NCI-H187 treated with DMSO at 0.1 percent for 48 hours (cell line): ENCODE data around the gene HMGN3.

Experiments used
- DNase-seq: peaks from one replicate; lab custom pipeline; 2025; lab: John Stamatoyannopoulos, UW

The HMGN3 gene

GRCh38 chr6:79184641-79185040 lies 49.8 kb downstream of the HMGN3 start:
- no peak for DNase-seq

GRCh38 chr6:79184086-79184485 lies 50.4 kb downstream of the HMGN3 start:
- DNase-seq: no peak

GRCh38 chr6:79180052-79180451 lies 54.4 kb downstream of the HMGN3 start:
- peak; percentile 49 for DNase-seq

- no peak for DNase-seq
Measured at GRCh38 chr6:79173378-79173777, 61.1 kb downstream of the HMGN3 start.

- no peak for DNase-seq
Measured at GRCh38 chr6:79170959-79171358, 63.5 kb downstream of the HMGN3 start.

- DNase-seq: no peak
Measured at GRCh38 chr6:79170431-79170830, 64.1 kb downstream of the HMGN3 start.

- DNase-seq: no peak
Measured at GRCh38 chr6:79168695-79168980, 65.8 kb downstream of the HMGN3 start.

GRCh38 chr6:79167931-79168694 lies 66.4 kb downstream of the HMGN3 start:
- no peak for DNase-seq

GRCh38 chr6:79159846-79160245 lies 74.6 kb downstream of the HMGN3 start:
- no peak for DNase-seq

GRCh38 chr6:79158856-79159516 lies 75.5 kb downstream of the HMGN3 start:
- no peak for DNase-seq

GRCh38 chr6:79157961-79158644 lies 76.4 kb downstream of the HMGN3 start:
- DNase-seq: no peak

- no peak for DNase-seq
Measured at GRCh38 chr6:79152269-79152737, 82.2 kb downstream of the HMGN3 start.
